CD8-positive, alpha-beta memory T cell (primary cell): ENCODE results near the gene PXN. TPM values are rescaled to one million over a fixed set of nuclear protein-coding genes. Genes with fewer than 3 reads are reported as not detected.

Experiments
- CTCF ChIA-PET: fragments of 350-600 bp; sonication (Branson Sonifier 250); formaldehyde crosslinking; loops from one replicate; lab custom pipeline; 2021; ENCODE audit warnings: antibody characterized with exemption; lab: Charles Lee
- POLR2A ChIA-PET: fragments of 350-600 bp; sonication (Branson Sonifier 250); formaldehyde crosslinking; loops from one replicate; lab custom pipeline; 2021; ENCODE audit warnings: antibody characterized with exemption; lab: Charles Lee
- DNase-seq, 5 donors: peaks; one replicate each; pipeline versions ENCODE4 v3.0.0 to v3.0.0-alpha.2; 2020 to 2022; ENCODE audit warnings: mixed read lengths in 1 of 5
- H3K27ac ChIP-seq: one replicate; pipeline ENCODE4 v1.7.0; 2013; ENCODE audit warnings: low read depth, mild to moderate bottlenecking, low read length, moderate library complexity
- H3K27me3 ChIP-seq: 2 replicates; pipeline ENCODE4 v1.7.0; 2013; ENCODE audit warnings: low read length, mild to moderate bottlenecking; ENCODE audit not compliant: insufficient read depth, poor library complexity, severe bottlenecking
- H3K36me3 ChIP-seq: 2 replicates; pipeline ENCODE4 v1.7.0; 2013; ENCODE audit warnings: mild to moderate bottlenecking, low read length, moderate library complexity; ENCODE audit not compliant: insufficient read depth
- H3K4me1 ChIP-seq: 2 replicates; pipeline ENCODE4 v1.7.0; 2013; ENCODE audit warnings: mild to moderate bottlenecking, low read length, moderate library complexity; ENCODE audit not compliant: insufficient read depth
- H3K4me3 ChIP-seq: 2 replicates; pipeline ENCODE4 v1.7.0; 2013; ENCODE audit warnings: mild to moderate bottlenecking, low read length
- H3K9me3 ChIP-seq: 2 replicates; pipeline ENCODE4 v1.7.0; 2013; ENCODE audit warnings: mild to moderate bottlenecking, low read length
- H3K27ac Mint-ChIP-seq, 8 donors: one replicate each; pipeline ENCODE4 v1.8.0; 2020 to 2021; ENCODE audit warnings: mixed read lengths in 8 of 8, mild to moderate bottlenecking in 6 of 8, inconsistent platforms in 3 of 8, moderate library complexity in 3 of 8
- H3K27me3 Mint-ChIP-seq, 2 donors: one replicate each; pipeline ENCODE4 v1.8.0; 2020 to 2021; ENCODE audit warnings: mixed read lengths in 2 of 2, mild to moderate bottlenecking in 1 of 2, moderate library complexity in 1 of 2
- H3K36me3 Mint-ChIP-seq, 3 donors: one replicate each; pipeline ENCODE4 v1.8.0; 2020 to 2021; ENCODE audit warnings: mixed read lengths in 3 of 3, inconsistent platforms in 1 of 3, mild to moderate bottlenecking in 1 of 3
- H3K4me1 Mint-ChIP-seq, 3 donors: one replicate each; pipeline ENCODE4 v1.8.0; 2020 to 2021; ENCODE audit warnings: mixed read lengths in 3 of 3, inconsistent platforms in 1 of 3, mild to moderate bottlenecking in 1 of 3
- H3K4me3 Mint-ChIP-seq, 7 donors: one replicate each; pipeline ENCODE4 v1.8.0; 2020 to 2021; ENCODE audit warnings: mixed read lengths in 7 of 7, mild to moderate bottlenecking in 6 of 7, moderate library complexity in 4 of 7, inconsistent platforms in 2 of 7
- H3K9me3 Mint-ChIP-seq, 5 donors: one replicate each; pipeline ENCODE4 v1.8.0; 2020 to 2022; ENCODE audit warnings: mixed read lengths in 5 of 5, mild to moderate bottlenecking in 3 of 5, moderate library complexity in 2 of 5, inconsistent platforms in 1 of 5
- polyA plus RNA-seq: library from polyadenylated mRNA; unstranded; fragments of 300-500 nt; fragmentation: Illumina TruSeq; gene quantifications from one replicate; pipeline ENCODE4 v1.2.3, GENCODE V29; 2021
- total RNA-seq, 2 experiments: library from RNA; stranded (reverse); gene quantifications; one replicate each; pipeline ENCODE4 v1.2.3, GENCODE V29; 2021

PXN gene
- total and polyA plus RNA-seq, 3 experiments from 2014 or later: 33.7 to 146 (median 35.9) TPM

DNA sequence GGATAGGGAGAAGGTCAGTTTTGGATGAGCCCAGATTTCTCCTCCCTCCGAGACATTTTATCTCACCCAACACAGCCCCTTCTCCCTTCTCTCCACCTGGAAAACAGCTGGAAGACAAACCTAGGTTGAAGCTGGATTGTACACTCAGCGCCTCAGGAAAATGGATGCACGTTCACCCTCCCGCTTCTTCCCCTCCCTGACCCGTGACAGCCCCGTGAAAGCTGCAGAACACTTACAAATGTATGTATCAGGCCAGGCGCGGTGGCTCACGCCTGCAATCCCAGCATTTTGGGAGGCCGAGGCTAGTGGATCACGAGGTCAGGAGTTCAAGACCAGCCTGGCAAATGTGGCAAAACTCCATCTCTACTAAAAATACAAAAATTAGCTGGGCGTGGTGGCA, 22.0 kb upstream of the PXN start:
- no peaks in the 10 kb centered on the region for H3K27me3 ChIP-seq
- peaks cover 10% of the 10 kb centered on the region for H3K4me1 ChIP-seq
- no peaks in the 10 kb centered on the region for H3K9me3 ChIP-seq
- CTCF ChIA-PET: interaction anchor here (1.2 to 5.0 kb wide), 3 partner anchors 15 to 60 kb away, joined by 3 to 20 read pairs (median 4); partner anchors contain the start of genes PXN and SIRT4
- no peak overlapping the region for H3K4me3 ChIP-seq
- no peak for DNase-seq
- peak overlapping the region in 1 of 8 donors; percentile 68 for H3K27ac Mint-ChIP-seq
- H3K36me3 ChIP-seq: no peaks in the 10 kb centered on the region
- peaks cover 0 to 3% of the 10 kb centered on the region in 2 donors for H3K27me3 Mint-ChIP-seq
- H3K9me3 Mint-ChIP-seq: peaks cover 0 to 3% (median 0%) of the 10 kb centered on the region in 5 donors
- peaks cover 4 to 7% (median 5%) of the 10 kb centered on the region in 3 donors for H3K4me1 Mint-ChIP-seq
- no peaks in the 10 kb centered on the region for H3K36me3 Mint-ChIP-seq
- POLR2A ChIA-PET: interaction anchor here (1.7 kb wide), 1 partner anchor 86 kb away, joined by 6 read pairs; the partner anchor contains the start of gene RPLP0
- no peak overlapping the region for H3K27ac ChIP-seq
- no peak overlapping the region for H3K4me3 Mint-ChIP-seq

DNA sequence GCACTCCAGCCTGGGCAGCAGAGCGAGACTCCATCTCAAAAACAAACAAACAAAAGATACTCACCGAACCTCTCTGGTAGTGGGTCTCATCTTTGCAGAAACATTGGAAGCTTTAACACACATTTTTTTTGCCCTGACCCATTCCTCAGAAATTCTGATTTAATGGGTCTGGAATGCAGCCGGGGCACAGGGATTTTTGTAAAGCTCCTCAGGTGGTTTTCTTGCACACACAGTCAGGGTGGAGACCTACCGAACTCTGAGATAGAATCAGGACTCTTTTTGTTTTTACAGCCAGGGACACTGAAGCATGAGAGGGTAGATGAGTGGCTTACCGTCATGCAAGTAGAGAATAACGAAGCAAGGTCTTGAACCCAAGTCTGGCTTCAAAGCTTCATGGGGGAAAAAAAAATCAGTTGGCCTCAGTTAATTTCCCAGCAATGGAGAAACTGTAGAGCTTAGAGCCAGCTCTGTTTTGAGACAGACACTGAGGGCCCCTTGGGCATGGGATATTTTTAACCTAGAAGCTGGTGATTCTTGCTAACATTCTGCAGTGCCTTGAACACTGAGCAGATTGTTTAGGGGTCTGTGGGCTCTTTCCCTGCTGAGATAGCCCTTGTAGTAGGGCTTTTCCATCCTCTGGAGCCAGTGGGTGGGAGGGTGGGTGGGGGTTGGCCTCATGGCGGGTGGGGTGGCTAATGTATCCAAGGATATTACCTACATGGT, 21.4 kb upstream of the PXN start:
- ChIA-PET POLR2A (interaction anchor here (1.7 kb wide), 1 partner anchor 86 kb away, joined by 6 read pairs; the partner anchor contains the start of gene RPLP0), CTCF (interaction anchor here (0.7 to 5.0 kb wide), 4 partner anchors 15 to 74 kb away, joined by 3 to 20 read pairs (median 4); partner anchors contain the start of genes PXN and SIRT4)
- Histone ChIP-seq H3K4me1 (peaks cover 10% of the 10 kb centered on the region), H3K4me3 (no peak overlapping the region), H3K27ac (no peak overlapping the region), H3K27me3 (no peaks in the 10 kb centered on the region), H3K9me3 (no peaks in the 10 kb centered on the region), H3K36me3 (no peaks in the 10 kb centered on the region)
- no peaks in the 10 kb centered on the region for H3K36me3 Mint-ChIP-seq
- H3K27me3 Mint-ChIP-seq: peaks cover 0 to 3% of the 10 kb centered on the region in 2 donors
- peaks cover 4 to 7% (median 5%) of the 10 kb centered on the region in 3 donors for H3K4me1 Mint-ChIP-seq
- peak overlapping the region in 1 of 8 donors; percentile 90 for H3K27ac Mint-ChIP-seq
- peaks cover 0 to 3% (median 0%) of the 10 kb centered on the region in 5 donors for H3K9me3 Mint-ChIP-seq
- DNase-seq: no peak
- peak overlapping the region in 1 of 7 donors; percentile 61 for H3K4me3 Mint-ChIP-seq

GRCh38 chr12:120284381-120284780, 18.9 kb upstream of the PXN start:
- no peak overlapping the region for H3K4me3 ChIP-seq
- Mint-ChIP-seq H3K9me3 (no peaks in the 10 kb centered on the region), H3K4me1 (no peaks in the 10 kb centered on the region), H3K27ac (no peak overlapping the region), H3K36me3 (no peaks in the 10 kb centered on the region), H3K4me3 (no peak overlapping the region), H3K27me3 (peaks cover 0 to 3% of the 10 kb centered on the region in 2 donors)
- no peaks in the 10 kb centered on the region for H3K9me3 ChIP-seq
- no peak for DNase-seq
- POLR2A ChIA-PET: no interaction called here
- H3K36me3 ChIP-seq: no peaks in the 10 kb centered on the region
- no peak overlapping the region for H3K27ac ChIP-seq
- H3K4me1 ChIP-seq: no peaks in the 10 kb centered on the region
- CTCF ChIA-PET: interaction anchor here (2.0 to 5.0 kb wide), 2 partner anchors 18 to 57 kb away, joined by 7 to 20 read pairs; partner anchors contain the start of gene PXN
- H3K27me3 ChIP-seq: no peaks in the 10 kb centered on the region

DNA sequence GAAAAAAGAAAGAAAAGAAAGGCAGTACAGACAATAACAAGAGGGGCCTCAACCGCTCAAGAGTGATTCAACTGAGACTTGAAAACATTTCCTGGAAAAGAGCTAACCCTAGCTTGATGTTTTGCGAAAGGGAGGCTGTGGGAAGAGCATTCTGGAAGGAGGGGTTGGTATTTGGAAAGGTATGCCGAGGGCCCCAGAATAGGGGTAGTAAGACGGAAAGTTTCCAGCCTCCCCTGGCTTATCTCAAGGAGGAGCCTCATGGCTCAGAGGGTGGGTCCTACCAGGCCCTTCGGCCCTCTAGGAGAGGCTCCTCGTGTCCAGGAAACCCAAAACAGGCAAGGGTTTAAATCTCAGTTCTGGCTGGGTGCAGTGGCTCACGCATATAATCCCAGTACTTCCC, 17.8 kb upstream of the PXN start:
- H3K4me1 ChIP-seq: no peaks in the 10 kb centered on the region
- no peak for DNase-seq
- POLR2A ChIA-PET: no interaction called here
- H3K27me3 ChIP-seq: no peaks in the 10 kb centered on the region
- H3K4me3 ChIP-seq: no peak overlapping the region
- Mint-ChIP-seq H3K4me3 (no peak overlapping the region), H3K36me3 (no peaks in the 10 kb centered on the region), H3K27me3 (peaks cover 0 to 3% of the 10 kb centered on the region in 2 donors), H3K9me3 (no peaks in the 10 kb centered on the region), H3K4me1 (no peaks in the 10 kb centered on the region), H3K27ac (peak overlapping the region in 2 of 8 donors; percentile 29 to 55)
- H3K27ac ChIP-seq: no peak overlapping the region
- H3K36me3 ChIP-seq: no peaks in the 10 kb centered on the region
- H3K9me3 ChIP-seq: no peaks in the 10 kb centered on the region
- CTCF ChIA-PET: interaction anchor here (0.8 to 2.0 kb wide), 2 partner anchors 17 to 19 kb away, joined by 3 to 7 read pairs; partner anchors contain the start of genes PXN and SIRT4

- no peak for DNase-seq
- Mint-ChIP-seq H3K9me3 (no peaks in the 10 kb centered on the region), H3K36me3 (no peaks in the 10 kb centered on the region), H3K4me3 (no peak overlapping the region), H3K27me3 (peaks cover 0 to 2% of the 10 kb centered on the region in 2 donors), H3K4me1 (no peaks in the 10 kb centered on the region), H3K27ac (no peak overlapping the region)
- no peak overlapping the region for H3K27ac ChIP-seq
- no peaks in the 10 kb centered on the region for H3K9me3 ChIP-seq
- CTCF ChIA-PET: no interaction called here
- H3K4me1 ChIP-seq: no peaks in the 10 kb centered on the region
- POLR2A ChIA-PET: interaction anchor here (1.1 kb wide), 1 partner anchor 13 kb away, joined by 6 read pairs; the partner anchor contains the start of gene RNU4-2
- H3K36me3 ChIP-seq: no peaks in the 10 kb centered on the region
- no peak overlapping the region for H3K4me3 ChIP-seq
- H3K27me3 ChIP-seq: no peaks in the 10 kb centered on the region
Observed at GRCh38 chr12:120278137-120279069, 12.9 kb upstream of the PXN start.

DNA sequence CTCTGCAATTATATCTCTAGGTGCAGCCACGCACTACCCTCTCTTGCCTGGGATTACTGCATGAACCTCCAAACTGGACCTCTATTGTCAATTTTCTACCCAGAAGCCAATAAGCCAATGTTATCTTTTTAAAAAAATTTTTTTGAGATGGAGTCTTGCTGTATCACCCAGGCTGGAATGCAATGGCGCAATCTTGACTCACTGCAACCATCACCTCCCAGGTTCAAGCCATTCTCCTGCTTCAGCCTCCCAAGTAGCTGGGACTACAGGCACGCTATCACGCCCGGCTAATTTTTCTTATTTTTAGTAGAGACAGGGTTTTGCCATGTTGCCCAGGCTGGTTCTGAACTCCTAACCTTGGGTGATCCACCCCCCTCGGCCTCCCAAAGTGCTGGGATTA, 11.2 kb upstream of the PXN start:
- H3K36me3 ChIP-seq: no peaks in the 10 kb centered on the region
- POLR2A ChIA-PET: no interaction called here
- H3K9me3 ChIP-seq: no peaks in the 10 kb centered on the region
- Mint-ChIP-seq H3K36me3 (no peaks in the 10 kb centered on the region), H3K27me3 (no peaks in the 10 kb centered on the region), H3K27ac (no peak overlapping the region), H3K4me1 (no peaks in the 10 kb centered on the region), H3K9me3 (no peaks in the 10 kb centered on the region), H3K4me3 (no peak overlapping the region)
- CTCF ChIA-PET: no interaction called here
- H3K27me3 ChIP-seq: no peaks in the 10 kb centered on the region
- DNase-seq: no peak
- no peak overlapping the region for H3K27ac ChIP-seq
- no peak overlapping the region for H3K4me3 ChIP-seq
- H3K4me1 ChIP-seq: no peaks in the 10 kb centered on the region

GRCh38 chr12:120267736-120268135, 2.2 kb upstream of the PXN start:
- Histone ChIP-seq H3K27ac (no peak overlapping the region), H3K27me3 (no peaks in the 10 kb centered on the region), H3K9me3 (no peaks in the 10 kb centered on the region), H3K36me3 (peaks cover 3% of the 10 kb centered on the region), H3K4me3 (no peak overlapping the region), H3K4me1 (peaks cover 23% of the 10 kb centered on the region)
- Mint-ChIP-seq H3K27me3 (peaks cover 0 to 2% of the 10 kb centered on the region in 2 donors), H3K9me3 (peaks cover 0 to 2% (median 0%) of the 10 kb centered on the region in 5 donors), H3K4me3 (peak overlapping the region in 1 of 7 donors; percentile 86), H3K36me3 (peaks cover 0 to 12% (median 5%) of the 10 kb centered on the region in 3 donors), H3K4me1 (peaks cover 20 to 27% (median 21%) of the 10 kb centered on the region in 3 donors), H3K27ac (no peak overlapping the region)
- DNase-seq: no peak
- ChIA-PET POLR2A (interaction anchor here (0.8 to 4.0 kb wide), 3 partner anchors 24 to 66 kb away, joined by 3 to 45 read pairs (median 37); partner anchors contain the start of genes RNU4-1, RNU4-2 and RPLP0), CTCF (interaction anchor here (8.1 to 34.4 kb wide), 3 partner anchors 15 to 42 kb away, joined by 120 to 727 read pairs (median 146); no protein-coding TSS in a partner anchor)
